A549 treated with Mapracorat at 1 μM for 4 hours (cell line): Measurements from ENCODE around the gene EXOC4. TPM values are rescaled to one million over a fixed set of nuclear protein-coding genes. Genes with fewer than 3 reads are reported as not detected.

Experiments used
- total RNA-seq: library from RNA; stranded (reverse); fragments of 200-300 nt; extraction: Qiagen RNA extraction; gene quantifications from 5 replicates; pipeline ENCODE4 v1.2.3, GENCODE V29; 2022

EXOC4 gene
- 17.8 to 21.1 TPM (median 20.3 TPM) in 5 replicates for total RNA-seq

GRCh38 chr7:133252858-133253518 is at the start of gene EXOC4:
Gene EXOC4, plus strand, starts transcription at chr7:133253078.

Other genes with a start within 250 kb of the EXOC4 start
- gene CHCHD3, start 171.0 kb upstream of the EXOC4 start, total RNA-seq: 72.5 to 87.3 TPM (median 76.3 TPM) in 5 replicates